ENCODE measurements around the gene CNOT6. TPM values are rescaled to one million over a fixed set of nuclear protein-coding genes. Genes with fewer than 3 reads are reported as not detected.
"Not testable (repeated sequence)": the region's sequence is repeated elsewhere in the genome, so short reads cannot be mapped to it uniquely, and the experiment has no call there.

CNOT6 gene
- 15.0 TPM for total RNA-seq
- long read RNA-seq, full-length matches to known transcripts = 2 of 8 reads
- long read RNA-seq, partial matches to known transcripts = 1 of 8 reads
- long read RNA-seq, other reads (novel, unspliced or antisense) = 5 of 8 reads

GRCh38 chr5:180494060-180494509, at the start of gene CNOT6:
Gene CNOT6, plus strand, starts transcription at chr5:180494379. Its CDS starts 34,898 bp downstream, at chr5:180529277.
- peak; percentile 97 for DNase-seq (ENCODE audit: missing footprints)
- intact Hi-C loops (cut with DNase I) = no loop called here
- ATAC-seq = peak; percentile 100

- ATAC-seq = no peak
- intact Hi-C loops (cut with DNase I) = no loop called here
- no peak for DNase-seq (ENCODE audit: missing footprints)
Measured at GRCh38 chr5:180454752-180455151, 39.4 kb upstream of the CNOT6 start.

GRCh38 chr5:180455872-180456271, 38.3 kb upstream of the CNOT6 start:
- ATAC-seq (no peak), DNase-seq (ENCODE audit: missing footprints) (no peak)
- intact Hi-C loops (cut with DNase I) = no loop called here

- intact Hi-C loops (cut with DNase I) = no loop called here
- ATAC-seq (no peak), DNase-seq (ENCODE audit: missing footprints) (no peak)
Measured at GRCh38 chr5:180456792-180457191, 37.4 kb upstream of the CNOT6 start.

GRCh38 chr5:180458852-180459673, 35.1 kb upstream of the CNOT6 start:
- DNase-seq (ENCODE audit: missing footprints); ATAC-seq; intact Hi-C loops (cut with DNase I): not testable (repeated sequence)

- DNase-seq (ENCODE audit: missing footprints); intact Hi-C loops (cut with DNase I); ATAC-seq: not testable (repeated sequence)
Measured at GRCh38 chr5:180459674-180460142, 34.5 kb upstream of the CNOT6 start.

GRCh38 chr5:180460834-180461233, 33.3 kb upstream of the CNOT6 start:
- ATAC-seq = no peak
- intact Hi-C loops (cut with DNase I) = no loop called here
- DNase-seq (ENCODE audit: missing footprints) = no peak

GRCh38 chr5:180461303-180461702, 32.9 kb upstream of the CNOT6 start:
- DNase-seq (ENCODE audit: missing footprints) = no peak
- ATAC-seq = no peak
- intact Hi-C loops (cut with DNase I) = no loop called here

GRCh38 chr5:180463216-180463900, 30.8 kb upstream of the CNOT6 start:
- ATAC-seq = no peak
- intact Hi-C loops (cut with DNase I) = no loop called here
- DNase-seq (ENCODE audit: missing footprints) = no peak

GRCh38 chr5:180463916-180464602, 30.1 kb upstream of the CNOT6 start:
- intact Hi-C loops (cut with DNase I) = no loop called here
- ATAC-seq = no peak
- DNase-seq (ENCODE audit: missing footprints) = no peak

GRCh38 chr5:180464603-180464970, 29.6 kb upstream of the CNOT6 start:
- no peak for DNase-seq (ENCODE audit: missing footprints)
- intact Hi-C loops (cut with DNase I) = no loop called here
- no peak for ATAC-seq

- intact Hi-C loops (cut with DNase I); DNase-seq (ENCODE audit: missing footprints); ATAC-seq: not testable (repeated sequence)
Measured at GRCh38 chr5:180465052-180465451, 29.1 kb upstream of the CNOT6 start.

- ATAC-seq = no peak
- no peak for DNase-seq (ENCODE audit: missing footprints)
- intact Hi-C loops (cut with DNase I) = no loop called here
Measured at GRCh38 chr5:180466316-180466715, 27.9 kb upstream of the CNOT6 start.

- intact Hi-C loops (cut with DNase I) = no loop called here
- ATAC-seq (peak; percentile 47), DNase-seq (ENCODE audit: missing footprints) (no peak)
Measured at GRCh38 chr5:180467028-180467975, 26.9 kb upstream of the CNOT6 start.

GRCh38 chr5:180467989-180468731, 26.0 kb upstream of the CNOT6 start:
- ATAC-seq (no peak), DNase-seq (ENCODE audit: missing footprints) (no peak)
- intact Hi-C loops (cut with DNase I) = no loop called here

- intact Hi-C loops (cut with DNase I) = no loop called here
- no peak for DNase-seq (ENCODE audit: missing footprints)
- no peak for ATAC-seq
Measured at GRCh38 chr5:180468732-180469585, 25.2 kb upstream of the CNOT6 start.

GRCh38 chr5:180469586-180469865, 24.7 kb upstream of the CNOT6 start:
- intact Hi-C loops (cut with DNase I) = no loop called here
- no peak for DNase-seq (ENCODE audit: missing footprints)
- no peak for ATAC-seq

Data from Right ventricle myocardium inferior (tissue), 1 donor.